K562 (cell line): ENCODE measurements around the gene PPT2. TPM values are rescaled to one million over a fixed set of nuclear protein-coding genes. Genes with fewer than 3 reads are reported as not detected.

Experiments used
- CAMTA2 ChIP-seq: fragments of 250-450 bp; sonication (Bioruptor Pico); conservative IDR thresholded peaks from 2 replicates; pipeline ENCODE4 v1.5.1; 2022
- ETV1 ChIP-seq: fragments of 450-650 bp; conservative IDR thresholded peaks from 2 replicates; pipeline ENCODE4 v1.6.1; 2016; ENCODE audit warnings: missing genetic modification characterization, control low read depth, low read depth, missing compliant biosample characterization
- FOXA1 ChIP-seq: fragments of 450-650 bp; IDR thresholded peaks from 2 replicates; pipeline ENCODE4 v1.6.1; 2016; ENCODE audit warnings: mild to moderate bottlenecking, borderline replicate concordance
- STAT5B ChIP-seq: fragments of 250-450 bp; sonication (Bioruptor Pico); IDR thresholded peaks from 2 replicates; pipeline ENCODE4 v1.8.0; 2021; ENCODE audit warnings: mild to moderate bottlenecking, inconsistent platforms
- TAF1 ChIP-seq: IDR thresholded peaks from 2 replicates; pipeline ENCODE4 v1.6.1; 2011; ENCODE audit warnings: mild to moderate bottlenecking, low read length, moderate library complexity; ENCODE audit not compliant: insufficient read depth, control insufficient read depth, severe bottlenecking; ENCODE audit errors: extremely low read depth
- ZNF766 ChIP-seq: fragments of 200-800 bp; sonication (Bioruptor generic); conservative IDR thresholded peaks from 2 replicates; pipeline ENCODE4 v1.6.1; 2016; ENCODE audit warnings: missing genetic modification characterization, missing compliant biosample characterization
- polyA plus RNA-seq, 8 experiments: library from polyadenylated mRNA; depleted of rRNA in 4 of 8; stranded (reverse) in 5 of 8; unstranded in 3 of 8; fragments of >200 nt; fragmentation: Nextera tagmentation in 2 of 8; fragmentation: Illumina TruSeq in 1 of 8; extraction: Ambion mirVana in 2 of 8; extraction: Trizol in 1 of 8; gene quantifications; 2 replicates each; pipeline versions ENCODE4 v1.2.1 to v1.2.3, GENCODE V29; 2011 to 2014; ENCODE audit warnings: inconsistent platforms in 1 of 8, missing spikeins in 1 of 8
- total RNA-seq, 7 experiments: library from RNA; depleted of rRNA in 6 of 7; stranded (reverse); fragments of >200 nt in 6 of 7; fragmentation: Illumina TruSeq in 2 of 7; extraction: Trizol in 2 of 7; gene quantifications; 2 replicates each; pipeline versions ENCODE4 v1.2.1 to v1.2.3, GENCODE V29; 2011 to 2021; ENCODE audit warnings: low replicate concordance in 1 of 7
- TF ChIP-seq, protein P1 (sequence below): fragments of 450-650 bp; formaldehyde crosslinking; IDR thresholded peaks from 2 replicates; pipeline ENCODE4 v1.4.0; 2022; ENCODE audit warnings: missing genetic modification characterization
- TF ChIP-seq, protein P2 (sequence below): fragments of 450-650 bp; IDR thresholded peaks from 2 replicates; pipeline ENCODE4 v1.6.1; 2017; ENCODE audit warnings: antibody characterized with exemption, mild to moderate bottlenecking
- TF ChIP-seq, protein P3 (sequence below): IDR thresholded peaks from 2 replicates; pipeline ENCODE4 v1.6.1; 2016; ENCODE audit warnings: missing genetic modification characterization, missing compliant biosample characterization

Gene PPT2
- total and polyA plus RNA-seq, 9 of the 15 experiments (the other 6 are each of a cell fraction or from before 2014, with no cell fraction given) = 27.4 to 98.8 (median 69.9) TPM

DNA sequence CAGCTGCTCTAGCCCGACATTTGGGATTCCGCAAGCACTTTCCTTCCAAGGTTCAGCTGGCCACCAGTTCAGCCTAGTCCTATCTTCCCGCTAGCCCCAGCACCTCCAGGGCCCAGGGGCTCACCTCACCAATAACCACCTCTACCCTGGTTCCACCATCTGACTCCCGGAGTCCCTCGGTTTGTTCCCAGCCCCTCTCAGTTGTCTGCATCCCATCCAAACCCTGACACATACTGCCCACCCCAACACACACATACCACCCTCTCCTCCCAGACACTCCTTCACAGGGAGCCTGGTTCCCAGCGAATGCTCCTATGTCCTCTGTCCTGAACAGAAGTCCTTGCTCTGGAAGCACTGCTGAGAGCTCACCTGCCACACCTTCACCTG is 45.2 kb upstream of the PPT2 start (continued):
- TF ChIP-seq, protein P1, sequence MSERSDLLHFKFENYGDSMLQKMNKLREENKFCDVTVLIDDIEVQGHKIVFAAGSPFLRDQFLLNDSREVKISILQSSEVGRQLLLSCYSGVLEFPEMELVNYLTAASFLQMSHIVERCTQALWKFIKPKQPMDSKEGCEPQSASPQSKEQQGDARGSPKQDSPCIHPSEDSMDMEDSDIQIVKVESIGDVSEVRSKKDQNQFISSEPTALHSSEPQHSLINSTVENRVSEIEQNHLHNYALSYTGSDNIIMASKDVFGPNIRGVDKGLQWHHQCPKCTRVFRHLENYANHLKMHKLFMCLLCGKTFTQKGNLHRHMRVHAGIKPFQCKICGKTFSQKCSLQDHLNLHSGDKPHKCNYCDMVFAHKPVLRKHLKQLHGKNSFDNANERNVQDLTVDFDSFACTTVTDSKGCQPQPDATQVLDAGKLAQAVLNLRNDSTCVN = no peak
- TF ChIP-seq ETV1 (tag) = no peak
- no peak for TF ChIP-seq FOXA1
- TF ChIP-seq, protein P2, sequence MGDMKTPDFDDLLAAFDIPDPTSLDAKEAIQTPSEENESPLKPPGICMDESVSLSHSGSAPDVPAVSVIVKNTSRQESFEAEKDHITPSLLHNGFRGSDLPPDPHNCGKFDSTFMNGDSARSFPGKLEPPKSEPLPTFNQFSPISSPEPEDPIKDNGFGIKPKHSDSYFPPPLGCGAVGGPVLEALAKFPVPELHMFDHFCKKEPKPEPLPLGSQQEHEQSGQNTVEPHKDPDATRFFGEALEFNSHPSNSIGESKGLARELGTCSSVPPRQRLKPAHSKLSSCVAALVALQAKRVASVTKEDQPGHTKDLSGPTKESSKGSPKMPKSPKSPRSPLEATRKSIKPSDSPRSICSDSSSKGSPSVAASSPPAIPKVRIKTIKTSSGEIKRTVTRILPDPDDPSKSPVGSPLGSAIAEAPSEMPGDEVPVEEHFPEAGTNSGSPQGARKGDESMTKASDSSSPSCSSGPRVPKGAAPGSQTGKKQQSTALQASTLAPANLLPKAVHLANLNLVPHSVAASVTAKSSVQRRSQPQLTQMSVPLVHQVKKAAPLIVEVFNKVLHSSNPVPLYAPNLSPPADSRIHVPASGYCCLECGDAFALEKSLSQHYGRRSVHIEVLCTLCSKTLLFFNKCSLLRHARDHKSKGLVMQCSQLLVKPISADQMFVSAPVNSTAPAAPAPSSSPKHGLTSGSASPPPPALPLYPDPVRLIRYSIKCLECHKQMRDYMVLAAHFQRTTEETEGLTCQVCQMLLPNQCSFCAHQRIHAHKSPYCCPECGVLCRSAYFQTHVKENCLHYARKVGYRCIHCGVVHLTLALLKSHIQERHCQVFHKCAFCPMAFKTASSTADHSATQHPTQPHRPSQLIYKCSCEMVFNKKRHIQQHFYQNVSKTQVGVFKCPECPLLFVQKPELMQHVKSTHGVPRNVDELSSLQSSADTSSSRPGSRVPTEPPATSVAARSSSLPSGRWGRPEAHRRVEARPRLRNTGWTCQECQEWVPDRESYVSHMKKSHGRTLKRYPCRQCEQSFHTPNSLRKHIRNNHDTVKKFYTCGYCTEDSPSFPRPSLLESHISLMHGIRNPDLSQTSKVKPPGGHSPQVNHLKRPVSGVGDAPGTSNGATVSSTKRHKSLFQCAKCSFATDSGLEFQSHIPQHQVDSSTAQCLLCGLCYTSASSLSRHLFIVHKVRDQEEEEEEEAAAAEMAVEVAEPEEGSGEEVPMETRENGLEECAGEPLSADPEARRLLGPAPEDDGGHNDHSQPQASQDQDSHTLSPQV = no peak
- TF ChIP-seq ZNF766 (CRISPR knock-in tag) = no peak
- no peak for TF ChIP-seq STAT5B (CRISPR knock-in tag)
- TF ChIP-seq TAF1 = no peak
- TF ChIP-seq, protein P3, sequence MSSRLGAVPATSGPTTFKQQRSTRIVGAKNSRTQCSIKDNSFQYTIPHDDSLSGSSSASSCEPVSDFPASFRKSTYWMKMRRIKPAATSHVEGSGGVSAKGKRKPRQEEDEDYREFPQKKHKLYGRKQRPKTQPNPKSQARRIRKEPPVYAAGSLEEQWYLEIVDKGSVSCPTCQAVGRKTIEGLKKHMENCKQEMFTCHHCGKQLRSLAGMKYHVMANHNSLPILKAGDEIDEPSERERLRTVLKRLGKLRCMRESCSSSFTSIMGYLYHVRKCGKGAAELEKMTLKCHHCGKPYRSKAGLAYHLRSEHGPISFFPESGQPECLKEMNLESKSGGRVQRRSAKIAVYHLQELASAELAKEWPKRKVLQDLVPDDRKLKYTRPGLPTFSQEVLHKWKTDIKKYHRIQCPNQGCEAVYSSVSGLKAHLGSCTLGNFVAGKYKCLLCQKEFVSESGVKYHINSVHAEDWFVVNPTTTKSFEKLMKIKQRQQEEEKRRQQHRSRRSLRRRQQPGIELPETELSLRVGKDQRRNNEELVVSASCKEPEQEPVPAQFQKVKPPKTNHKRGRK (tag) = no peak
- TF ChIP-seq CAMTA2 = no peak
